HG03159 (cell line): ENCODE results near the gene GAS7.
A peak's percentile ranks its signal among the peaks of the same experiment; 100 is the strongest.

Experiments
- ATAC-seq: cut with Tn5 transposase; IDR thresholded peaks from one replicate; pipeline ENCODE4 v1.9.1; 2021; ENCODE audit warnings: mild to moderate bottlenecking, moderate library complexity; ENCODE audit not compliant: unreplicated experiment

GAS7 gene

GRCh38 chr17:10172778-10173177 lies 25.6 kb downstream of the GAS7 start:
- ATAC-seq, result no peak

GRCh38 chr17:10172241-10172741 lies 26.1 kb downstream of the GAS7 start:
- no peak for ATAC-seq

- no peak for ATAC-seq
Observed at GRCh38 chr17:10171581-10171981, 26.8 kb downstream of the GAS7 start.

DNA sequence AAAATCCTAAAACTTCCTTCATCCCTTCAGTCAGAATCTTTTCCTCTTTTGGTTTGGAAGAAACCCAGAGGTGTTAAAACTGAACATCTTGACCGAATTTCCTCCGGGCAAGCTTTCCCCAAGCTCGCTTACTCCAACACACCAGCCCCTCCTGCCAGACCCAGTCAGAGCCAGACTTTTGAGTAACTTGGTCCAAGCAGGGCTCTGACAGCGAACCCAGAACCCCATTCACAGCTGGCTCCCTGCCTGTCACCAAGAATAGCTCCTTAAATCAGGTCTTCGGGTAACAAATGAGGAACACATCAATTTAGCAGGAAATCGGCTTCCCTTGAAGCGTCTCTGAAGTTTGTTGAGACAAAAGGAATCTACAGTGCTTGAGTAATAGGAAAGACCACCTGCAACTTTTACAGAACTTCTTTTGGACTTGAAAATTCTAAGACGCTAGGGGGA lies 27.3 kb downstream of the GAS7 start:
- ATAC-seq, result no peak

- ATAC-seq, result no peak
Observed at GRCh38 chr17:10170233-10170632, 28.2 kb downstream of the GAS7 start.

- no peak for ATAC-seq
Observed at GRCh38 chr17:10169290-10169689, 29.1 kb downstream of the GAS7 start.

DNA sequence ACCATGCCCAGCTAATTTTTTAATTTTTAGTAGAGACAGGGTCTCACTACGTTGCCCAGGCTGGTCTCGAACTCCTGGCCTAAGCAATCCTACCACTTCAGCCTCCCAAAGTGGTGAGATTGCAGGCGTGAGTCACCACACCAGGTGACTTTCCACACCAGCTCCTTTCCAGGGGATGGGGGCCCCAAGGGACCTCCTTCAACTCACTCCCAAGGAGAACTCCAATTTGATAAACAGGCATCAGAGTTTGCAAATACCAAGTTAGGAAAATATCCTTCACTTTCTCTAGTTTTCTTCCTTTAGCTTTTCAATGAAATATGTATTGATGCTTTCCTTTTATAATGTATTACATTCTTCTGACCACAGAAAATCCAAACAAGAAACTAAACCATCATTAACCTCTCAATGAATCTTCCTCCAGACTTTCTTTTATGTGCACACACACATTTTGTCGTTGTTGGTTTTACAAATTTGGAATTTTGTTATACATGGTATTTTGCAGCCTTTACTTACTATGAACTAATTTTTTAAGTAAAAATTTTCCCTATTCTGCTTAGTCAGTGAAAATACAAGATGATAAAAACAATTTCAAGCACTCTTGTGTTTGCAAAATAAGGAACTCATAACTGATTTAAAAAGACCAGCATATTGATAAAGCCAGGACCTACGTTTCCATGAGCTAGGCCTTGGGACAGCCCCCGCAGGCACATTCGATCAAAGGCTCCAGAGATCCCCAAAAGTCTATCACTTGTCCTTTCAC lies 32.0 kb downstream of the GAS7 start:
- no peak for ATAC-seq

GRCh38 chr17:10162096-10162495 lies 36.3 kb downstream of the GAS7 start:
- no peak for ATAC-seq

DNA sequence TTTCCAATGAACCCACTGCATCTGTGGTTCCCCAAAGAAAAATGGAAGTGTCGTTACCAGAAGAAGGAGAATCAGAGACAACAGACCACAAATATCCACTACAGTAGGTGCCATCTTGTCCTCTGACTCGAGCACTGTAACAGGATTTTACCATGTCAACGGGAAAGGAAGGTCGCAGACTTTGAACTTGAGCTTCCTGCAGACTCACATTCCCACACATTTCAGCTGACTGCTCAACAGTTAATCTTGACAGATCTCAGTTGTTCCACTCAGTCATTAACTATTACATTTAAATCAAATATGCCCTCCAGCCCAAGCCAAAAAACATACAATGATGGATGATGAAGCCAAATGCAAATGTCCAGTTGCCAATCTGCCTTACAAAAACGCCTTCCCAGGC lies 37.0 kb downstream of the GAS7 start:
- no peak for ATAC-seq

GRCh38 chr17:10156948-10157607 lies 41.3 kb downstream of the GAS7 start:
- ATAC-seq, result peak; percentile 69

DNA sequence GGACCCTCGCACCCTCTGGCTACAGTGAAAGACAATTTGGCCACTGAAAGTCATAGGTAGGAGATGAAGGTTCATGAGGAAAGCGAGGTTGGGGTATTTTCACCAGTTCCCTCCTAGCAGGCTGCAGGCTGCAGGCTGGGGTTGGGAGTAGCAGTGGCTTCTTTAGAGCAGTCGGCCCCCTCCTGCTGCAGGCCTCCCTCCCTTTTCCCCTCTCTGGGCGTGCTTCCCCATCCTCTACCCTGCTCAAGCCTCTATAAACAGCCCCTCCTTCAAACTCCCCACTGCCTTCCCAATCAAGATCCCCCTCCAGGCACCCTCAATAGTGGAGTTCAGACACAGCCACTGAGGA lies 41.8 kb downstream of the GAS7 start:
- no peak for ATAC-seq

DNA sequence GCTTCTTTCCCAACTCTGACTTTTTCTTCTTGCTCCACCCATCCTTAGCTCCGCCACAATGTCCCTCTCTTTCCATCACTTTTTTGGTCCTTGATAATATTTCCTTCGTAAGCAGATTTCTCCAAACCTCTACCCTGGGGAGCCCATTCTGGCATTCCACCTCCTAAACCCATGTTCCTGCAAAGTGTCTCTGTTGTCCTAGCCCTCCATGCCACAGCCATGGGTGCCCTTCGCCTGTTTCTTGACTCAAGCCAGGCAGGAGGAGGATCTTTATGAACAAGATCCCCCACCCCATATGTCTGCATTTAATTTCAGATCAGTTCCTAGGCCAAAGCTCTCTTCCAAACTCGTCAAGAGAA lies 42.4 kb downstream of the GAS7 start:
- ATAC-seq, result no peak

DNA sequence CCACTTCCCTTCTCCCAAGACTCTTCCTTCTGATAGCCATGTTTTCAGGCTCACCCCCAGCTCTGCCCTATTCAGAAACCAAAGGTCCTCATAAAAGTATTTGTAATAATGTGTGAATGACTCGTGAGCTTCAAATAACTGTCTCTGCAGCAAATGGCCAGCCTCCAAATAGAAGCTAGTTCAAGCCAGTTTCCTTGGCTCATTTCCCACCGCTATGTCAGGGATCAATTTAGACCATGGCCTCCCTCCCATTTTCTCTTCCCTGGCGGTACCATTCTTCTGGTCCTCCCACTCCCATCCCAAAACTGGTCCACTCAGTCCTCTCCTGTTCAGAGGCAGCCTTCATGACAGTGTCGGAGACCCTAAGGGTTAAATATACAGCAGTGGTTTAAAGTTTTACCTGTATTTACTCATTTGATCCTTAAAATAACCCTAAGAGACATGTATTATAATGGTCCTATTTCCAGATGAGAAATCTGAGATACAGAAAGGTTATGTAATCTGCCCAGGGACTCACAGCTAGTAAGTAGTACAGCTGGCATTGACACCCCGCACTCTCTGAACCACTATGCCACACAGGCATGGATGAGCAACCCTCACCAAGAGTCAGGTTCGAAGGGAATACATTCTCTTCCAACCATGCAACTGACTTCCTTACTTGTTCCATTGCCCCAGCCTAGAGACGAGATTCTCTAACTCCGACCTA lies 42.9 kb downstream of the GAS7 start:
- no peak for ATAC-seq

- ATAC-seq, result peak; percentile 41
Observed at GRCh38 chr17:10151667-10152496, 46.5 kb downstream of the GAS7 start.

GRCh38 chr17:10149573-10150399 lies 48.6 kb downstream of the GAS7 start:
- peak; percentile 48 for ATAC-seq

GRCh38 chr17:10147761-10148415 lies 50.5 kb downstream of the GAS7 start:
- no peak for ATAC-seq

DNA sequence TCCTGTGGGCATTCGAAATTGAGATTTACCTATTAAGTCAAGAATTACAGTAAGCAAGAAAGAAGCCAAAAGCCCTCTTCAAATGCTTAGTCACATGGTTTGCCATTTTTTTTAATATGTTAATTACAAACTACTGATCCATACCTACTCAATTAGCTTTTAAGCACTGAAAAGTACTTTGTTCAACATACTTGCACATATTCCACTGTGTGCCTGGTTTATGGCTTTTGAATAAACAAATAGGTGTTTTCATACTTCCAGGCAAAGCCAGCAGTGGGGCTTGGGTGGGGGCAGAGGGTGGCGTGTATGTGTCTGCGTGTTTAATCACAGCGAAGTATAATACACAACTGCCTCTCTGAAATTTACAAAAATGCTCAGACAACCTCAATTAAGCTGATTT lies 51.4 kb downstream of the GAS7 start:
- ATAC-seq, result no peak

GRCh38 chr17:10144982-10145381 lies 53.4 kb downstream of the GAS7 start:
- no peak for ATAC-seq

DNA sequence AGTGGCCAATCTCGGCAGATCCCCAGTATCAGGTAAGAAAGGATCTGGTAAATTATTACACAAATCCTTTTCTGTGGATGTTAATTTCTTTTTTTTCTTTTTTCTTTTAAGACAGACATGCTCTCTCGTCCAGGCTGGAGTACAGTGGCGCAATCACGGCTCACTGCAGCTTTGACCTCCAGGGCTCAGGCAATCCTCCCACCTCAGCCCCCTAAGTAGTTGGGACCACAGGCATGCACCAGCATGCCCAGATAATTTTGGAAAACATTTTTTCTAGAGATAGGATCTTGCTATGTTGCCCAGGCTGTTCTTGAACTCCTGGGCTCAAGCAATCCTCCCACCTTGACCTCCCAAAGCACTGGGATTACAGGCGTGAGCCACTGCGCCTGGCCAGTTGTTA lies 54.0 kb downstream of the GAS7 start:
- no peak for ATAC-seq

DNA sequence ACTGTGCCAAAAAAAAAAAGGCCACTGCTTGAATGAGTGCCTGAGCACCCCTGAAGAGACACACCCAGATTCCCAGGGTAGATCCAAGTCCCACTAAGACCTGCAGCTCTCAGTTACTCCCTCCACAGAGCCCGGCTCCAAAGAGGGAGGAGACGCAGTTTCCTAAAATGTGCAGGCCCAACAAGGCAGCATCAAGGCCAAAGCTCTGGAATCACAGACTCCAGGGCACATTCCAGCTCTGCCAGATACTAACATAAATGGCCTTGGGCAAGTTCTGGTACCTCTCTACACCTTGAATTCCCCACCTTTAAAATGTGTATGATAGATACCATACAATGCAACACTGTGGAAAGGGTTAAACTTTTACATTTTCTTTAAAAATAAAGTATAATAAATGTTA lies 57.0 kb downstream of the GAS7 start:
- no peak for ATAC-seq
